K562 (cell line): ENCODE results near the gene PCDHGA7. TPM values are rescaled to one million over a fixed set of nuclear protein-coding genes. Genes with fewer than 3 reads are reported as not detected.
A peak's percentile ranks its signal among the peaks of the same experiment; 100 is the strongest.
"Not testable (repeated sequence)": the region's sequence is repeated elsewhere in the genome, so short reads cannot be mapped to it uniquely, and the experiment has no call there.

Experiments used
- ATAC-seq: fragments of 200-7000 bp; cut with Tn5 transposase; 3 replicates; pipeline ENCODE4 v1.9.1; 2020; ENCODE audit warnings: moderate library complexity
- BruUV-seq: library from RNA; stranded (reverse); fragments of 400-500 nt; replicated peaks from 2 replicates; lab custom pipeline; 2021; lab: Mats Ljungman, UMichigan
- CTCF ChIA-PET: fragments of 300-600 bp; formaldehyde crosslinking; extraction: SDS; loops from one replicate; lab custom pipeline; 2021; ENCODE audit warnings: low intra/inter-chr PET ratio; lab: Yijun Ruan, JAX
- POLR2A ChIA-PET: fragments of 300-600, 350-650 bp; sonication (Branson Sonifier 250); formaldehyde crosslinking; extraction: SDS; loops from one replicate; lab custom pipeline; 2021; ENCODE audit warnings: antibody characterized with exemption, inconsistent platforms; lab: Yijun Ruan, JAX
- DNase-seq, 4 experiments: peaks; one replicate each; pipeline versions ENCODE4 v3.0.0 to v3.0.0-alpha.2; 2011 to 2018; ENCODE audit warnings: low spot score in 3 of 4, mixed read lengths in 3 of 4; ENCODE audit errors: extremely low read depth in 1 of 4
- FAIRE-seq: peaks from 2 replicates; lab custom pipeline; 2011; peaks lifted over from hg19 to GRCh38; lab: Jason Lieb, UNC
- H2AFZ ChIP-seq: 2 replicates; pipeline ENCODE4 v1.6.0; 2011; ENCODE audit warnings: low read depth, low read length, control low read depth, inconsistent platforms
- H3K27ac ChIP-seq: fragments of 200-600 bp; 3 replicates; pipeline ENCODE4 v1.8.0; 2011; ENCODE audit warnings: low read depth, mild to moderate bottlenecking, control low read depth, inconsistent platforms, low read length, moderate library complexity, mixed read lengths; ENCODE audit errors: extremely low read depth
- H3K27me3 ChIP-seq, 2 experiments: fragments of 300-600 bp in 1 of 2; 2 replicates in 1 of 2; 3 replicates in 1 of 2; pipeline versions ENCODE4 v1.6.0 to v1.8.0; 2011; ENCODE audit warnings: inconsistent platforms in 2 of 2, low read length in 2 of 2, mild to moderate bottlenecking in 1 of 2, mixed read lengths in 1 of 2, moderate library complexity in 1 of 2; ENCODE audit not compliant: control insufficient read depth in 2 of 2, insufficient read depth in 2 of 2
- H3K36me3 ChIP-seq: fragments of 300-600 bp; 3 replicates; pipeline ENCODE4 v1.8.0; 2011; ENCODE audit warnings: mild to moderate bottlenecking, low read length, inconsistent platforms; ENCODE audit not compliant: control insufficient read depth, insufficient read depth
- H3K4me1 ChIP-seq, 2 experiments: fragments of 200-600 bp in 1 of 2; replicated peaks in 1 of 2; 2 replicates in 1 of 2; 3 replicates in 1 of 2; pipeline versions ENCODE4 v1.5.1 to v1.8.0; 2011; ENCODE audit warnings: inconsistent platforms in 2 of 2, low read length in 2 of 2, mild to moderate bottlenecking in 1 of 2, mixed read lengths in 1 of 2, moderate library complexity in 1 of 2; ENCODE audit not compliant: control insufficient read depth in 2 of 2, insufficient read depth in 2 of 2
- H3K4me2 ChIP-seq: 2 replicates; pipeline ENCODE4 v1.6.1; 2011; ENCODE audit warnings: low read length, control low read depth, inconsistent platforms, mixed read lengths; ENCODE audit not compliant: insufficient read depth
- H3K4me3 ChIP-seq: fragments of 200-600 bp; sonication (generic), shearing (Covaris generic); 2 replicates; pipeline ENCODE4 v1.5.1; 2016; ENCODE audit warnings: control low read depth, inconsistent platforms
- H3K79me2 ChIP-seq: fragments of 200-600 bp; 3 replicates; pipeline ENCODE4 v1.8.0; 2011; ENCODE audit warnings: low read length, inconsistent platforms; ENCODE audit not compliant: control insufficient read depth, insufficient read depth
- H3K9ac ChIP-seq, 2 experiments: 2 replicates each; pipeline versions ENCODE4 v1.6.0 to v1.6.1; 2011; ENCODE audit warnings: low read depth in 2 of 2, low read length in 2 of 2, control low read depth in 1 of 2, inconsistent platforms in 1 of 2, mild to moderate bottlenecking in 1 of 2, mixed read lengths in 1 of 2; ENCODE audit not compliant: insufficient read depth in 1 of 2
- H3K9me1 ChIP-seq: one replicate; pipeline ENCODE4 v1.6.0; 2011; ENCODE audit warnings: inconsistent platforms, mild to moderate bottlenecking, low read length, moderate library complexity; ENCODE audit not compliant: control insufficient read depth, insufficient read depth
- H3K9me3 ChIP-seq: replicated peaks from 2 replicates; pipeline ENCODE4 v1.5.1; 2011; ENCODE audit warnings: low read depth, low read length, inconsistent platforms; ENCODE audit not compliant: control insufficient read depth, insufficient read depth
- H4K20me1 ChIP-seq: replicated peaks from 2 replicates; pipeline ENCODE4 v1.6.1; 2011; ENCODE audit warnings: low read length, inconsistent platforms, mixed read lengths; ENCODE audit not compliant: control insufficient read depth, insufficient read depth
- NRF1 ChIP-seq, 2 experiments: fragments of 450-650 bp; IDR thresholded peaks in 1 of 2; conservative IDR thresholded peaks in 1 of 2; 2 replicates each; pipeline ENCODE4 v1.6.1; 2014; ENCODE audit warnings: mild to moderate bottlenecking in 2 of 2
- RAD21 ChIP-seq, 2 experiments: fragments of 250-450 bp in 1 of 2; fragments of 450-650 bp in 1 of 2; sonication (Bioruptor Pico) in 1 of 2; formaldehyde crosslinking in 1 of 2; IDR thresholded peaks in 1 of 2; conservative IDR thresholded peaks in 1 of 2; 2 replicates each; pipeline versions ENCODE4 v1.4.0 to v1.8.0; 2020 to 2022; ENCODE audit warnings: mild to moderate bottlenecking in 2 of 2, moderate library complexity in 1 of 2
- SMC3 ChIP-seq: conservative IDR thresholded peaks from 2 replicates; pipeline ENCODE4 v1.6.1; 2011; ENCODE audit warnings: low read depth, low read length, improper control_type of control experiment; ENCODE audit not compliant: insufficient read depth
- ZNF384 ChIP-seq: IDR thresholded peaks from 2 replicates; pipeline ENCODE4 v1.6.1; 2012; ENCODE audit warnings: low read depth, low read length, improper control_type of control experiment
- WGBS: fragments of 100-300 bp; shearing (Covaris generic); methylation state at CpG from one replicate; pipeline ENCODE4 v1.1.6; 2016; ENCODE audit warnings: low coverage, mixed read lengths; ENCODE audit not compliant: insufficient coverage; ENCODE audit errors: missing lambda C conversion rate; 5-methylcytosine and 5-hydroxymethylcytosine counted together
- in situ Hi-C: fragments of 300-500 bp; cut with MboI; formaldehyde crosslinking; loops from 4 replicates; pipeline ENCODE4 v1.15.0; 2018; ENCODE audit warnings: inconsistent platforms, mixed read lengths
- intact Hi-C: fragments of 100-400 bp; cut with micrococcal nuclease; formaldehyde crosslinking; loops from 2 replicates; pipeline ENCODE4 v1.14.2; 2022
- polyA plus RNA-seq, 8 experiments: library from polyadenylated mRNA; depleted of rRNA in 4 of 8; stranded (reverse) in 5 of 8; unstranded in 3 of 8; fragments of >200 nt; fragmentation: Nextera tagmentation in 2 of 8; fragmentation: Illumina TruSeq in 1 of 8; extraction: Ambion mirVana in 2 of 8; extraction: Trizol in 1 of 8; gene quantifications; 2 replicates each; pipeline versions ENCODE4 v1.2.1 to v1.2.3, GENCODE V29; 2011 to 2014; ENCODE audit warnings: inconsistent platforms in 1 of 8, missing spikeins in 1 of 8
- total RNA-seq, 7 experiments: library from RNA; depleted of rRNA in 6 of 7; stranded (reverse); fragments of >200 nt in 6 of 7; fragmentation: Illumina TruSeq in 2 of 7; extraction: Trizol in 2 of 7; gene quantifications; 2 replicates each; pipeline versions ENCODE4 v1.2.1 to v1.2.3, GENCODE V29; 2011 to 2021; ENCODE audit warnings: low replicate concordance in 1 of 7
- TF ChIP-seq, protein P1 (sequence below), 3 experiments: IDR thresholded peaks in 2 of 3; conservative IDR thresholded peaks in 1 of 3; 2 replicates each; pipeline ENCODE4 v1.5.1; 2011 to 2012; ENCODE audit warnings: low read length in 3 of 3, mild to moderate bottlenecking in 3 of 3, control low read depth in 2 of 3, improper control_type of control experiment in 1 of 3, inconsistent platforms in 1 of 3, low read depth in 1 of 3, mixed read lengths in 1 of 3, moderate library complexity in 1 of 3; ENCODE audit not compliant: insufficient read depth in 2 of 3

The PCDHGA7 gene
- total and polyA plus RNA-seq, 9 of the 15 experiments (the other 6 are each of a cell fraction or from before 2014, with no cell fraction given): 0.03 to 0.11 (median 0.06) TPM; not detected in 5

DNA sequence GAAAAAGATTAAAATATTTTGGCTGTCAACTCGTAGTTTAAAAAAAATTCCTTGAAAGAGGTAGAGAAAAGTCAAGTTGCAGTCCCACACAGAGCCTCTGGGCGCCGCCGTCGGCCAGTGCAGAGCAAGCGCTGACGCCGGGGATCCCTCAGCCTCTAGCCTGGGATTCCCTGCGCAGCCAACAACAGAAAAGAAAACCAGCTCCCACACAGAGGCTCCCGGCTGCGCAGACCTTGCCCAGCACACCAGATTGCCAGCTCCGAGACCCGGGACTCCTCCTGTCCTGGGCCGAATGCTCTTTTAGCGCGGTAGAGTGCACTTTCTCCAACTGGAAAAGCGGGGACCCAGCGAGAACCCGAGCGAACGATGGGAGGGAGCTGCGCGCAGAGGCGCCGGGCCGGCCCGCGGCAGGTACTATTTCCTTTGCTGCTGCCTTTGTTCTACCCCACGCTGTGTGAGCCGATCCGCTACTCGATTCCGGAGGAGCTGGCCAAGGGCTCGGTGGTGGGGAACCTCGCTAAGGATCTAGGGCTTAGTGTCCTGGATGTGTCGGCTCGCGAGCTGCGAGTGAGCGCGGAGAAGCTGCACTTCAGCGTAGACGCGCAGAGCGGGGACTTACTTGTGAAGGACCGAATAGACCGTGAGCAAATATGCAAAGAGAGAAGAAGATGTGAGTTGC, 35.1 kb downstream of the PCDHGA7 start, which contains the start of gene PCDHGB7:
Gene PCDHGB7, plus strand, starts transcription at position 184 of the 679 bp plus-strand sequence. Its CDS starts 183 bp downstream, at position 367.
- H3K4me2 ChIP-seq, H2AFZ ChIP-seq, H3K4me3 ChIP-seq, CTCF ChIA-PET, H3K36me3 ChIP-seq, H3K9me1 ChIP-seq, H3K9ac ChIP-seq, H3K79me2 ChIP-seq, H3K9me3 ChIP-seq, intact Hi-C loops, H3K27ac ChIP-seq, BruUV-seq, in situ Hi-C loops, H4K20me1 ChIP-seq: not testable (repeated sequence)
- ATAC-seq (peak; percentile 88), FAIRE-seq (peak; percentile 80), DNase-seq (peak; percentile 27 to 50 (median 37))
- 36% methylated on average over 34 of the region's 47 CpGs for WGBS
- H3K4me1 ChIP-seq: peaks cover 0 to 32% of the 10 kb centered on the region in 2 experiments; a peak in 2 of 5 replicates
- peaks cover 7 to 47% of the 10 kb centered on the region in 2 experiments; a peak in 4 of 5 replicates for H3K27me3 ChIP-seq
- POLR2A ChIA-PET: interaction anchor here (0.6 kb wide), 1 partner anchor 32 kb away, joined by 3 read pairs; no protein-coding TSS in a partner anchor
- TF ChIP-seq NRF1 (conservative IDR thresholded peaks at IDR 0.05 in 1 of 2, IDR thresholded peaks at IDR 0.05 in 1 of 2) (peak; percentile 58 to 59), RAD21 (CRISPR knock-in tag; conservative IDR thresholded peaks at IDR 0.05 in 1 of 2, IDR thresholded peaks at IDR 0.05 in 1 of 2) (peak in 1 of 2 experiments; percentile 58; a peak in 3 of 4 replicates), ZNF384 (0 out of 2 replicates have a peak, but pooled peaks have one; percentile 6), SMC3 (peak; percentile 44; the same call in 1 of the 2 replicates)
- TF ChIP-seq, protein P1, sequence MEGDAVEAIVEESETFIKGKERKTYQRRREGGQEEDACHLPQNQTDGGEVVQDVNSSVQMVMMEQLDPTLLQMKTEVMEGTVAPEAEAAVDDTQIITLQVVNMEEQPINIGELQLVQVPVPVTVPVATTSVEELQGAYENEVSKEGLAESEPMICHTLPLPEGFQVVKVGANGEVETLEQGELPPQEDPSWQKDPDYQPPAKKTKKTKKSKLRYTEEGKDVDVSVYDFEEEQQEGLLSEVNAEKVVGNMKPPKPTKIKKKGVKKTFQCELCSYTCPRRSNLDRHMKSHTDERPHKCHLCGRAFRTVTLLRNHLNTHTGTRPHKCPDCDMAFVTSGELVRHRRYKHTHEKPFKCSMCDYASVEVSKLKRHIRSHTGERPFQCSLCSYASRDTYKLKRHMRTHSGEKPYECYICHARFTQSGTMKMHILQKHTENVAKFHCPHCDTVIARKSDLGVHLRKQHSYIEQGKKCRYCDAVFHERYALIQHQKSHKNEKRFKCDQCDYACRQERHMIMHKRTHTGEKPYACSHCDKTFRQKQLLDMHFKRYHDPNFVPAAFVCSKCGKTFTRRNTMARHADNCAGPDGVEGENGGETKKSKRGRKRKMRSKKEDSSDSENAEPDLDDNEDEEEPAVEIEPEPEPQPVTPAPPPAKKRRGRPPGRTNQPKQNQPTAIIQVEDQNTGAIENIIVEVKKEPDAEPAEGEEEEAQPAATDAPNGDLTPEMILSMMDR (IDR thresholded peaks at IDR 0.05 in 2 of 3, conservative IDR thresholded peaks at IDR 0.05 in 1 of 3; ENCODE audit: insufficient read depth in 2 of 3, low read depth in 1 of 3, low read length in 3 of 3): peak; percentile 68 to 74 (median 73)
